Left colon (tissue), 2 donors: ENCODE measurements around the gene TSHZ2. TPM values are rescaled to one million over a fixed set of nuclear protein-coding genes. Genes with fewer than 3 reads are reported as not detected.

Experiments used
- ATAC-seq: fragments of 200-7000 bp; cut with Tn5 transposase; one replicate; pipeline ENCODE4 v1.9.1; 2020; ENCODE audit warnings: mild to moderate bottlenecking, moderate library complexity
- DNase-seq, 2 donors: peaks; one replicate each; pipeline ENCODE4 v3.0.0-alpha.2; 2020
- intact Hi-C, 2 donors: fragments of 100-400 bp; cut with DNase I in 1 of 2; cut with micrococcal nuclease in 1 of 2; formaldehyde crosslinking; loops; one replicate each; pipeline versions ENCODE4 v1.11.2 to v1.14.0; 2022; cut with DNase I, micrococcal nuclease
- total RNA-seq, 2 donors: library from RNA; stranded (reverse); fragmentation: NEBNext Ultra II Directional; extraction: Animal tissue kit (Norgen Biotek cat#: 25700); gene quantifications; one replicate each; pipeline ENCODE4 v1.2.1, GENCODE V29; 2021
- donor health status: DM: no; HTN: no; CAD: no.
- donor health status: DM: yes; HTN: yes; CAD: no.

TSHZ2 gene
- total RNA-seq, 2 donors from 2014 or later = 1.7 to 4.9 TPM

DNA sequence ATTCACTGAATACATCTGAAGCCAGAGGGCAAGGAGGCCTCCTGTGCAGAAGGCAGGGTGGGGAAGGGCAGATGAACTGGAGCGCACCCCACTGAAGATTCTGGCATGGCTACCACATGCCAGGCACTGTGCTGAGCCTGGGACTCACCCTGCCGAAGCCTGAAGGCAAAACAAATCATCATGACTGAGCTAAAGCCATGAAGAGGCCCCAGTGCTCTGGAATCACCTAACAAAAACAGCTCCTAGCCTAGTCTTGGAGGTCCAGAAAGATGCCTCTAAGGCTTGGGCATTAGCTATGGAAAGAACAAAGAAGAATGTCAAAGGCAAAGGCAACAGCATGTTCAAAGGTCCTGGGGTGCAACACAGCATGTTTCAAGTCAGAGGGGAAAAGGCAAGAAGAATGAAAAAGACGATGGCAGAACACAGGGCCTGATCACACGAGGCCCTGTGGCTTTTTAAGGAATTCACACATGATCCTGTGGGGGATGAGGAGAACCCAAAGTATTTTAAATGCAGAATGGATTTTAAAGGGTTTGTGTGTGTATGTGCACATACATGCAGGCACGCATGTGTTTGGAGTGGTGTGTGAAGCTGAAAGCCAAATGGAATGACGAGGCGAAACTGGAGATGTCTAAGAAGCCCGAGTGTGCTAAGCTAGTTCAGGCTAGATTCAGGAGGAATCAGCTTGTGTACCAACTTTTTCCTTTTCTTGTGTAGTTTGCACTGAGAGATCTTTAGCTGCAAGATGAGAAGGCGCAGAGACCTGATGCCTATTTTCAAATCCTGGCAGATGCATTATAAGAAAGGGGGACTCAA lies 360.1 kb downstream of the TSHZ2 start:
- ATAC-seq (no peak), DNase-seq (no peak)
- intact Hi-C loops = no loop called here

- DNase-seq (no peak), ATAC-seq (no peak)
- intact Hi-C loops = no loop called here
These were observed 362.7 kb downstream of the TSHZ2 start for GRCh38 chr20:53334861-53335260.

- DNase-seq (no peak), ATAC-seq (no peak)
- intact Hi-C loops = no loop called here
These were observed 363.4 kb downstream of the TSHZ2 start for GRCh38 chr20:53335555-53335954.

GRCh38 chr20:53336892-53337291 lies 364.7 kb downstream of the TSHZ2 start:
- intact Hi-C loops = no loop called here
- ATAC-seq (peak; percentile 64), DNase-seq (peak in 1 of 2 donors; percentile 10)

DNA sequence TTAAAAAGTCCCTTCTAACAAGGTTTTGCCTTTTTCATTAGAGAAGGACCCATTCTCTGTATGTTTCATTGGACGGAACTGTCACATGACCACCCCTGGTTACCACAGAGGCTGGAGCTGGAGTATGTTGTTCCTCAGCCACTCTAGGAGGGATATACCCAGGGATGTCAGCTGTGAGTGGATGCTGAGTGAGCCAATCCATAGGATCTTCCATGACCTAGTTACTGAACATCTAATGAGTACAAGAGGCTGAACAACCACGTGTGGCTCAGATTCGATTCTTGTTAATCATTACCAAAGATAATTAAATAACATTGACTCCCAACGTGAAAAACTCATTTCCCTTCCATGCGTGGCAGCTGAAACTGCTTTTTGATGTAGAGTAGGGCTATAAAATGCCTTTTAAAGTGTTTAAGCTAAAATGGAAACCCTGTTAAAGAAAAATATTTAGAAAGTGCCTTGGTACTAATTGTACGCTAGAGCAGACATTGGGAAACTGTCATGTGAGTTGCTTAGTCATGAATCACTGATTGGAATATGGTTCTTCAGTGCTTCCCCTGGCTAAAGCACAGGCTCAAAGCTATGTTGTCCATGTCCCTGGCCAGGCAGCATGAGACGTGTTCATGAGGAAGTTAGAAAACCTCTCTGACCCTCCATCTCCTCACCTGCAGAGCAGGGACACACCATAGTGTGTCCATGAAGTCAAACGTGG lies 365.4 kb downstream of the TSHZ2 start:
- intact Hi-C loops = no loop called here
- ATAC-seq (peak; percentile 71), DNase-seq (no peak)

DNA sequence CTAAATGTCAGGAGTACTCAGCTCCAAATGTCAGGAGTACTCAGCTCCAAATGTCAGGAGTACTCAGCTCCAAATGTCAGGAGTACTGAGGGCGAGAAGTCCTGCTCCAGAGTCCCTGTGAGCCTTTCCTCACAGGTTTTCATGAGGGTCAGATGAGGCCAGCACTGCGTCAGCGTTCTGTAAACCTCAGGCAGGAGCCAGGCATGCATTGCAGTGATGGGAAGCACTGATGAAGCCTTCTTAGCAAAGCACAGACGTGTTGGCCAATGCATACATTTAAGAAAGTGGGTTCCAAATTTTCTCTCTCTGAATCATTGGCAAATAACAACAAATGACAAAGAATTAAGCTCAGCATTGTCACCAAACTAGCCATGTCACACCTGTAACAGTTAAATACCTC lies 366.6 kb downstream of the TSHZ2 start:
- intact Hi-C loops = no loop called here
- DNase-seq = no peak
- no peak for ATAC-seq

- DNase-seq (no peak), ATAC-seq (no peak)
- intact Hi-C loops = no loop called here
These were observed 370.3 kb downstream of the TSHZ2 start for GRCh38 chr20:53342429-53342828.

DNA sequence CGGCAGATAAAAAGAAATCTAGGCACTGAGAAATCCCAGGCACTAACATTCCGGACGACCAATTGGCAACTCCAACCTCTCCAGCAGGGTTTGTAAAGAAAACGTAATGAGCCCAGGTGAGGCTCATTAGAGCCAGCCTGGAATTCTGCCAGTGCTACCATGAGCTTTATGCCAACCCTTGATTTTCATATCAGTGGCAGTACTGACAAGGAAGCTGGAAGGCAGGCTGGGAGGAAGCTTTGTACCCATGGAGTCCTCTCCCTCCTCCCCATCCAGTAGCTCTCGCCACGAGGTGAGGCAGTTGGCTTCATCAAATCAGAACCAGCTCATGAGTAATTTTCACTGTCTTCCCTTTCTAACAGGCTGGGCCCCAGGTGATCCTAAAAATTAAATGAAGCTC lies 371.3 kb downstream of the TSHZ2 start:
- DNase-seq = peak; percentile 75 to 81
- intact Hi-C loops = no loop called here
- ATAC-seq = peak; percentile 97

- no peak for ATAC-seq
- DNase-seq = no peak
These were observed 372.7 kb downstream of the TSHZ2 start for GRCh38 chr20:53344891-53345290.

GRCh38 chr20:53345536-53346334 lies 373.6 kb downstream of the TSHZ2 start:
- intact Hi-C loops = no loop called here
- no peak for ATAC-seq
- DNase-seq = no peak

More at GRCh38 chr20:53344891-53345290, 372.7 kb downstream of the TSHZ2 start:
- intact Hi-C loops = no loop called here

- intact Hi-C loops = no loop called here
- ATAC-seq (no peak), DNase-seq (no peak)
These were observed 374.1 kb downstream of the TSHZ2 start for GRCh38 chr20:53346335-53346648.

DNA sequence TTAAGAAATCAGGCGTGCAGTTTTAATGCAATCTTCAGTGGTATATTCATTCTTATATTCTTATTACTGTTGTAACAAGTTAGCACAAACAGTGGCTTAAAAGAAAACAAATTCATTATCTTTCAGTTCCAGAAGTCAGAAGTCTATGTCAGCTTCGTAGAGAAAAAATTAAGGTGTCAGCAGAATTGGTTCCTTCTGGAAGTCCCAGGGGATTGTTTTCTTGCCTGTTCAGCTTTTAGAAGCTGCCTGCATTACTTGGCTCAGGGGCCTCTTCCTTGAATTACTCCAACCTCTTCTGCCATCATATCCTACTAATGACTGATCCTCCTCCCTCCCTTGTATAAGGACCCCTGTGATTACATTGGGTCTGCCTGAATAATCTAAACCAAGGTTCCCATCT lies 377.6 kb downstream of the TSHZ2 start:
- no peak for DNase-seq
- no peak for ATAC-seq
- intact Hi-C loops = no loop called here

DNA sequence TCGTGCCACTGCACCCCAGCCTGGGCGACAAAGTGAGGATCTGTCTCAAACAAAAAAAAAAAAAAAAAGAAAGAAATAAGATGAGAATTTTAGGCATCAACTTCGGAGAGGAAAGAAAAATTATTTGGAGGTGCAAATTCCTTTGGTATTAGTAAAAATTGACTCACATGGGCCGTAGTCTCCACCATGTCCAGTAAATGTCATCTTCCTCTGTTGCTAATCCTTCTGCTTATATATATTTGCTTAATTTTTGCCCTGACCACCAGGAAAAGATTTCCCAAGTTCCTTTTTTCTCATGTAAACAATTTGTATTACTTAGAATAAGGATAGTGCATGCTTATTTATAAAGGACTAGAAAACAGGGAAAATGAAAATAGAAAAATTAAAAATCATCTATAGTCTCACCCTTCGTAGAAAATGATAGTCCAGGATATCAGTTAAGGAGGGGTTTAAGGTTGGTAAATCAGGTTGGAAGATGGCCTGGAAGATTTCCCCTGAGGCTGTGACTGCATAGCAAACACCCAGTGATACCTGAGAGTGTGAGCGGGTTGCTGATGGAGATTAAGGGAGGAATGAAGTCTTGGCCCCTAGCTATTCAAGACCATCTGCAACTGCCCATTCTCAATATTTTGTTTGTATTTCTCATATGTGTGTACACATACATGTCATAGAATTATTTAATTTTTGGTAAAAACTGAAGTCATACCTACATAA lies 380.7 kb downstream of the TSHZ2 start:
- ATAC-seq (no peak), DNase-seq (no peak)
- intact Hi-C loops = no loop called here

DNA sequence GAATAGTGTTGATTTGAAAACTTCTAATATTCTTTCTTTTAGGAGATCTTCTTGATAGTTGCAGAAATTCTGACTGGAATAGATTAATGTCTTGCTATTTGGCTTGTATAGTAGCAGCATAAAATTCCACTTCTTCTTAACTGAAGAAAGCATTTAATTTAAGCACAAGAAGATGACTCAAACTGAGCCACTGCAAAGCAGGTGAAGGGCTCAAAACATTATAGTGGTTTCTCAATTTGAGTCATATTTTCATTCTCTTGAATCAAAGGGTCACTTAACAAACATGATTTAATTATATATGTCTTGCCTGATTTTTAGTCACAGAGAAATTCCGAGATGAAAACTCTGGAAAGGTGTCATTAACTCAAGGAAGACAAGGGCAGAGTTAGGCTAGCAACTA lies 382.2 kb downstream of the TSHZ2 start:
- intact Hi-C loops = no loop called here
- ATAC-seq (no peak), DNase-seq (no peak)

DNA sequence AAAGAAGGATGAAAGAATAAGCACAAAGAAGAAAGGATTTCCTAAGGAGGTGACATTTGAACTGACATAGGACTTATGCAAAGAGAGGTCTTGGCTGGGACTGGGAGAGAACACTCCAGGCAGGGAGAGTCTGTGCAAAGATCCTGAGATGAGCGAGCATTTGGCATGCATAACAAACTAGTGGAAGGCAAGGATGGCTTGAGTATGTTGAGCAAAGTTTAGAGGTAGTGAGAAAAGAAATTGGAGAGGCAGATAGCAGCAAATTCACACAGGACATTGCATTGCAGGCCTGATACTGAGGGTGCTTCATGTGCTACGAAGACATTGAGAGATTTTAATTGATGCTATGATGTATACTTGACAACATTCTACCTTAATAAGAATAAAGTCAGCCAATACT lies 383.6 kb downstream of the TSHZ2 start:
- DNase-seq (no peak), ATAC-seq (no peak)
- intact Hi-C loops = no loop called here

DNA sequence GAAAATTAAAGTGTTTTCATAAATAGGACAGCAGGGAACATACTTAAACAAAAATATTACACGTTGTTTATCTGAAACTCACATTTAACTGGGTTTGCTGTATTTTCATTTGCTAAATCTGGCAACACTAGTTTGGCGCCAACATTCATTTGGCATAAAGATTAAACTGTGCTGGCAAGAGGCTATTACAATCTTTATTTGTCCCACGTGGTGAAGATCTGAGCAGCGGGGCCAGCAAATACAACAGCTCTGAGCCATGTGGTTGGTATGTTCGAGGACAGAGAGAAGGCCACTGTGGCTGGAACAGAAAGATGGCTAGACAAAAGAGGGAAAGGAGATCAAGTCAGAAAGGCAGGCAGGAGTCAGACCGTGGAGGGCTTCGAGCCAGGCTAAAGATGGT lies 387.3 kb downstream of the TSHZ2 start:
- ATAC-seq (no peak), DNase-seq (no peak)
- intact Hi-C loops = no loop called here

DNA sequence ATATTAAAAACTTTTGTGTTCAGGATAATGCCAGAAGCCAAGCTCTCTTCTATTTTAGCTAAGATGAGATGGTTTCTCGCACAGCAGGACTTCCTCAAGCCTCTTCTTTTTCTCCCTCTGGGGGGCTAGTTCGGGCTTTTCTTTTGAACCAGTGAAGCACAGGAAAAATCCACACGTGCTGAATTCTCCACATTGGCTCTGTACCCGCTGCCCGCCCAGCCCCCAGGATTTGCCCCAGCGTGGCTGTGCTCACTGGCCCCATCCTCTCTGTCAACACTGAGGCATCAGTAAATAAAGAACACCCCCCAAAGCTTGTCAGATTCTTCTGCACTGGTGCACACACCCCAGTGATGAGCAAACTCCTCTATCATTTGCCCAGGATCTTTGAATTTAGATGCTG lies 388.7 kb downstream of the TSHZ2 start:
- DNase-seq = no peak
- ATAC-seq = no peak
- intact Hi-C loops = no loop called here

DNA sequence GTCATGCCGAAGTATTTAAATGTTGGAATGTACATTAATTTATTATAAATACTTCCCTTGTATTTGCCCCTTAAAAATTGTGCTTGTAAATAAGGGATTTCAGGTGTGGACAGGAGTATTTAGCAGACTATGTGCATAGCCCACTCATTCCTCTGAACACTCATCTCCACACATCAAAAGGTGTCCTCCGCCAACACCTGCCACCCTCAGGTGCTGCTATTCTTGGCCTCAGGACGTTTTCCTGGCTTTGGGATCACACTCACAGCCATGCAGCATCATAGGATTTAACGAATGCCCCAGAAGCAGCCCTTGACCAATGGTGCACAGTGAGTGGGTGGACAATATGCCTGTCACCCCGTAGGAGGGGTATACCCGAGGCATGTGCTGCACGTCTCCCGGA lies 390.6 kb downstream of the TSHZ2 start:
- DNase-seq = no peak
- no peak for ATAC-seq
- intact Hi-C loops = no loop called here

DNA sequence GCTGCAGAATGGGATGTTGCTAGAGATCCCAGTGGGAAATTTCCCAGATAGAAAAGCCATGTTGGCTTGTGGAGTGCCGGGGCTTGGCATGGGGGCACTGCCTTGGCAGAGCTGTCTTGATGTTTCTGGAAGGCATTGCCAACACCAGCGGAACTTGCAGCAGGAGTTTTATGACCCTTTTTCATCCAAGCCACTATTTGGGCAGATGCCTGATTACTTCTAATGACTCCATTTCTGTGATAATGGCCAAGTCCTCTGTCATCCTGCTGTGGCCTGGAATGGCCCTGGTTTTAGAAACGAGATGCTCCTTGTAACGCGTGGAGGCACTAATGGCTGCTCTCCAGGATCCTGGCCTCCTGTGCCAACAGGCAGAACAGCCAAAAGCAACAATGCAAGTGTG lies 392.5 kb downstream of the TSHZ2 start:
- ATAC-seq (no peak), DNase-seq (no peak)
- intact Hi-C loops = no loop called here
